ENCODE results near the gene NMS. TPM values are rescaled to one million over a fixed set of nuclear protein-coding genes. Genes with fewer than 3 reads are reported as not detected.

The NMS gene
- total RNA-seq, 1 experiment from 2014 or later, result not detected

GRCh38 chr2:100460904-100461530, 9.3 kb upstream of the NMS start:
- H3K27ac ChIP-seq (ENCODE audit: low read depth, low read length, poor library complexity, severe bottlenecking), result no peak overlapping the region
- BruUV-seq (replicated peaks), result no TSS peak
- CTCF ChIA-PET, result no interaction called here
- intact Hi-C loops (cut with micrococcal nuclease; ENCODE audit: unreplicated experiment), result no loop called here
- H3K4me1 ChIP-seq (ENCODE audit: insufficient read depth, low read length, poor library complexity, severe bottlenecking), result no peaks in the 10 kb centered on the region
- H3K27me3 ChIP-seq (replicated peaks; ENCODE audit: insufficient read depth, low read depth, low read length, poor library complexity), result no peaks in the 10 kb centered on the region
- no peak overlapping the region for H3K4me3 ChIP-seq (ENCODE audit: low read depth, low read length, poor library complexity, severe bottlenecking)
- TF ChIP-seq EZH2 (IDR thresholded peaks at IDR 0.05; ENCODE audit: borderline replicate concordance, low read depth, low read length, poor library complexity, severe bottlenecking) (no peak), CTCF (conservative IDR thresholded peaks at IDR 0.05; ENCODE audit: low read depth, low read length) (no peak)
- H3K9me3 ChIP-seq (ENCODE audit: low read depth, low read length, poor library complexity, severe bottlenecking), result peaks cover 7% of the 10 kb centered on the region
- H3K36me3 ChIP-seq (ENCODE audit: insufficient read depth, low read length, poor library complexity, severe bottlenecking), result no peaks in the 10 kb centered on the region
- DNase-seq (ENCODE audit: low spot score), result no peak
- POLR2A ChIA-PET (ENCODE audit: low non-redundant PET), result interaction anchor here (0.6 kb wide), 1 partner anchor 940 kb away, joined by 3 read pairs; no protein-coding TSS in a partner anchor

- BruUV-seq (replicated peaks), result no TSS peak
- intact Hi-C loops (cut with micrococcal nuclease; ENCODE audit: unreplicated experiment), result no loop called here
- TF ChIP-seq CTCF (conservative IDR thresholded peaks at IDR 0.05; ENCODE audit: low read depth, low read length), result no peak
- Histone ChIP-seq H3K27ac (ENCODE audit: low read depth, low read length, poor library complexity, severe bottlenecking) (no peak overlapping the region), H3K9me3 (ENCODE audit: low read depth, low read length, poor library complexity, severe bottlenecking) (no peaks in the 10 kb centered on the region), H3K4me3 (ENCODE audit: low read depth, low read length, poor library complexity, severe bottlenecking) (no peak overlapping the region), H3K4me1 (ENCODE audit: insufficient read depth, low read length, poor library complexity, severe bottlenecking) (no peaks in the 10 kb centered on the region), H3K36me3 (ENCODE audit: insufficient read depth, low read length, poor library complexity, severe bottlenecking) (no peaks in the 10 kb centered on the region), H3K27me3 (replicated peaks; ENCODE audit: insufficient read depth, low read depth, low read length, poor library complexity) (peaks cover 17% of the 10 kb centered on the region)
- POLR2A ChIA-PET (ENCODE audit: low non-redundant PET), result no interaction called here
- peak; percentile 59 for DNase-seq (ENCODE audit: low spot score)
- CTCF ChIA-PET, result no interaction called here
These were observed 724 bp downstream of the NMS start for GRCh38 chr2:100470898-100471514.

- no peaks in the 10 kb centered on the region for H3K36me3 ChIP-seq (ENCODE audit: insufficient read depth, low read length, poor library complexity, severe bottlenecking)
- ChIA-PET POLR2A (ENCODE audit: low non-redundant PET) (no interaction called here), CTCF (no interaction called here)
- no peak overlapping the region for H3K27ac ChIP-seq (ENCODE audit: low read depth, low read length, poor library complexity, severe bottlenecking)
- peaks cover 28% of the 10 kb centered on the region for H3K27me3 ChIP-seq (replicated peaks; ENCODE audit: insufficient read depth, low read depth, low read length, poor library complexity)
- H3K4me3 ChIP-seq (ENCODE audit: low read depth, low read length, poor library complexity, severe bottlenecking), result no peak overlapping the region
- no peak for DNase-seq (ENCODE audit: low spot score)
- no TSS peak for BruUV-seq (replicated peaks)
- TF ChIP-seq CTCF (conservative IDR thresholded peaks at IDR 0.05; ENCODE audit: low read depth, low read length) (no peak), EZH2 (IDR thresholded peaks at IDR 0.05; ENCODE audit: borderline replicate concordance, low read depth, low read length, poor library complexity, severe bottlenecking) (no peak)
- no peaks in the 10 kb centered on the region for H3K4me1 ChIP-seq (ENCODE audit: insufficient read depth, low read length, poor library complexity, severe bottlenecking)
- no peaks in the 10 kb centered on the region for H3K9me3 ChIP-seq (ENCODE audit: low read depth, low read length, poor library complexity, severe bottlenecking)
- intact Hi-C loops (cut with micrococcal nuclease; ENCODE audit: unreplicated experiment), result no loop called here
These were observed 6.3 kb downstream of the NMS start for GRCh38 chr2:100476606-100477005.
